PFSK-1 (cell line): ENCODE measurements around the gene GPR39.

Experiments used
- POLR2AphosphoS5 ChIP-seq: IDR thresholded peaks from 2 replicates; pipeline ENCODE4 v1.6.1; 2012; ENCODE audit warnings: low read depth, mild to moderate bottlenecking, control low read depth, low read length, moderate library complexity
- SIN3A ChIP-seq: IDR thresholded peaks from 2 replicates; pipeline ENCODE4 v1.6.1; 2012; ENCODE audit warnings: mild to moderate bottlenecking, low read length, moderate library complexity, borderline replicate concordance; ENCODE audit not compliant: insufficient read depth

DNA sequence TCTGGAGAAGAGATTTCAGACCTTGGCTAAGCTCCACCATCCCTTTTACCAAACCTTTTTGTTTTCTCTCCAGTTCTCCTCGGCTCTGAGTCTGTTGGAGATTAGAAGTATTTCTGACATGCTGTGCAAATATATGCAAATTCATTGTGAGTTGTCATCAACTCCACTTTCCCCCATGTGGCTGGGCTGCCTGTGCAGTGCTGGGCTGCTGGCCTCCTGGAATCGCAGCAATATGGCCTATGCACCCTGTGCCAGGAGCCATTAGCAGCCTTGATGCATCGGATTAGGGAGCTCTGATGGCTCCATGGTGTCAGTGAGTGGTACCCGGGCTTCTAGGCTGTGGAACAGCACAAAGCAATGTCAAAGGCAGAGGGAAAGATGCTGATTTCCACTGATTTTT, 80.0 kb downstream of the GPR39 start:
- no peak for TF ChIP-seq POLR2AphosphoS5
- TF ChIP-seq SIN3A = no peak
